Stimulated activated CD4-positive, alpha-beta T cell treated with anti-CD3 and anti-CD28 coated beads, Interleukin-2, amount 100 ng/mL, for 48 hours (primary cell): ENCODE results near the gene MRNIP.
"Not testable (repeated sequence)": the region's sequence is repeated elsewhere in the genome, so short reads cannot be mapped to it uniquely, and the experiment has no call there.

Experiments used
- DNase-seq, 2 donors: peaks; one replicate each; pipeline ENCODE4 v3.0.0-alpha.2; 2020

MRNIP gene

DNA sequence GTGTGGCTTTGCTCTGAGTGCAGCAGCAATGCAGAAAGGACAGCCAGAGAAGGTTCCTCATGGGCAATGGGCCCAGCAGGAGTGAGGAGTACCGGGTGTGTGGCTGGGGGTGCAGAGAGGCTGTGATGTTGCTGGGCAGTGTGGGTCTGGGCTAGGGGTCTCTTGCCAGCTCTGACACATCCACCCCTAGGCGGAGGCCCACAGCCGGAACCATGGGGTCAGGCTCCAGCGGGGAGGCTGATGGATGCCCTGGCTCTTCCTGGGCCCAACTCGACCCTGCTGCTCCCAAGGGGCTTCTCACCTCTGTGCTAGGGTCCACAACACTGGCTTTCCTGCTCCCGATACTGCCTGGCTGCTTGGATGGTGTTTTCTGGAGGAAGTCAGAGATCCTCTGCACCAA is 29.2 kb upstream of the MRNIP start:
- no peak for DNase-seq

GRCh38 chr5:179887095-179887494 is 28.5 kb upstream of the MRNIP start:
- DNase-seq = no peak

GRCh38 chr5:179886190-179886911 is 27.7 kb upstream of the MRNIP start:
- DNase-seq = no peak

- DNase-seq = no peak
Measured at GRCh38 chr5:179885491-179886090, 27.0 kb upstream of the MRNIP start.

GRCh38 chr5:179883163-179883562 is 24.5 kb upstream of the MRNIP start:
- DNase-seq = no peak

- no peak for DNase-seq
Measured at GRCh38 chr5:179882338-179882737, 23.7 kb upstream of the MRNIP start.

DNA sequence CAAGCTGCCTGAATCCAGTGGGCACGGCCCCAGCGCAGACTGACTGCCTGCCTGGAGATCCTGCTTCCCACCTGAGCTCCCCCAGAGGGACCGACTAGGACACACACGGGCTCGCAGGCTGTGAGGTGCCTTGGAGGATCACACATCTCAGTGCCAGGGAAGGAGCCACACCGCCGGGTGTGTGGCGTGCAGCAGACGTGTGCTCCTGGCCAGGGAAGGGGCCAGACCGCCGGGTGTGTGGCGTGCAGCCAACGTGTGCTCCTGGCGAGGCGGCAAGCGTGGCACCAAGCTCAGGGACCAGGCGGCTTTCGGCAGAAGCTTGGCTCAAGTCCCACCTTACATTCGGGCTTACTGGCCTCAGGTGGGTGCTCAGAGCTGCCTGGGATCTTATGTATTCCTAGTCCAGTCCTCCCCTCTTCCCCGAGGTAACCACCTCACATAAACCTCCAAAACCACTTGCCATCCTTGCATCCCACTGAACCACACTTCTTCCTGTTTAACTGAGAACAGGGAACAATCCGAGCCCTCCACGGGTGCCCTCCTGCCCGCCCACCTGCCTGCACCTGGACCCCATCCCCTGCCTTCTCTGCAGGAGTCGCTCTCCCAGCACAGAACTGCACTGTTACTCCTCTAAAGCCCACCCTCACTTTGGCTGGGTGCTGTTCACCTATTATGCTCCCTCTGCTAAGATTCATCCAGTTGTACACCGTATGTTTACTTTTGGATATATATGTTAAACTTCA is 22.4 kb upstream of the MRNIP start:
- no peak for DNase-seq

DNA sequence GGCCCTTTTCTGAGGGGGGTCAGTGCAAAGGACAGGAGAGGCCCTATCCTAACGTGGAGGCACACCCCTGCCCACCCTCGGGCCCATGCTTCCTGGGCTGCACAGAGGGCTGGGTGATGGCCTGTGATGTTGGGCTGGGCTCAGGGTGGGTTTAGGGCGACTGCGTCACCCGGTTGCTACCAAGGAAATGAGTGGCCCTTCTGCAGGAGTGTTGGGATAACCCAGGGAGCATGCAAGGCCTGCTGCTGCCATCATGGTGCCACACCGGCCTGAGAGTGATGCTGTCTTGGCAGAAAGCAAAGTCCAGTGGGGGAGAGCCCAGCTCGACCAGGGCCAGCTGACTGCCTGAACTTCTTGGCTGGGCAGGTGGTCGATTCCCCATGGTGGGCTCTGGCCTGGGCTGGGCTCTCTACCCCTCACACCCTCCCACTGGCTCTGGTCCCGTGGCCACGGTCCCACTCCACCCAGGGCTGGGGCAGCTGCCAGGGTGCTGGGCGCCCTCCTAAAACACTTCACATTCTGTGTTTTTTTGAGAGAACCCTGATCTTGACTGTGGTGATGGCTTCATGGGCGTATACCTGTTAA is 21.5 kb upstream of the MRNIP start:
- DNase-seq = no peak

DNA sequence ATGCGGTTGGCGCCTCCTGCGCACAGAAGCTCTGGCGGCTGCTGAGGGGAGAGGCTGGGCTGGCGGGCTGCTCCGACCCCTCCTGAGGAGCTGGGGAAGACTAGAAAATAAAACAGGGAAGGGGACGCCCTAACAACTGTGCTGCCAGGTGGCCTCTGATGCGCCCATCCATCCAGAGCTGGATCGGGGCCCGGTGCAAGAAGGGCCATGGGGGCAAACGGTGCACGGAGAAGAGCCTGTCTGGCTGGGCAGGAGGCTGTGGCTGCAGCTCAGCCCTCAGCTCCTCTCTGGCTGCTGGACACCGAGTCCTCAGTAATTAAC is 21.0 kb upstream of the MRNIP start:
- DNase-seq = no peak

DNA sequence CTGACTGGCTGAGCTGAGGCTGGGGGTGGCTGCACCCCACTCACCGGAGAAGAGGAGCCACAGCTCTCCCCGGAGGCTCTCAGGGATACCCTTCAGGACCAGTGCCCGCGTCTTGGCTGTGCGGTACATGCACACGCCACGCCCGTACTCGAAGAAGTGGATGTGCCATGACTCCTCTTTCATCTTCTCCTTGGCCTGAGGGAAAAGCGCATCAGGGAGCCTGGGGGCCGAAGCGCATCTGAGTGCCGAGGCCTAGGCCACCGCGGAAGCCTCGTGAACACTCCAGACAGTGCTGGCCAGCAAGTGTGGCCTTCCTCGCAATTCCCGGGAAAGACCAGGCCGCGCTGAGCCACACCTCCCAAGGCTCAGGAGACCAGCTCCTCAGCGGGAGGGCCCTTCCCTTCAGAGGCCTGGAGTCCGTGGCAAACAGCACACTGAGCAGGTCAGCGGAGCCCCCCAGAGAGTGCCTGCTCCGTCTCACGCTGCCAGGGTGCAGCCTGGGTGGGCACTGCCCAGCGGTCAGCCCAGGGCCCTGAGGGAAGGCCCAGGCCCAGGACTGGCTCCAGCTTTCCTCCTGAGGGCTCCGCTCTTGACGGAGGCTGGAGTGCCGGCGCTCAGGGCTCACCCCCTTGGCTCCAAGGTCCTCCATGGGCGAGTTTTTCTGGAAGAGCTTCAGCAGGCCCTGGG is 20.5 kb upstream of the MRNIP start:
- DNase-seq = no peak

DNA sequence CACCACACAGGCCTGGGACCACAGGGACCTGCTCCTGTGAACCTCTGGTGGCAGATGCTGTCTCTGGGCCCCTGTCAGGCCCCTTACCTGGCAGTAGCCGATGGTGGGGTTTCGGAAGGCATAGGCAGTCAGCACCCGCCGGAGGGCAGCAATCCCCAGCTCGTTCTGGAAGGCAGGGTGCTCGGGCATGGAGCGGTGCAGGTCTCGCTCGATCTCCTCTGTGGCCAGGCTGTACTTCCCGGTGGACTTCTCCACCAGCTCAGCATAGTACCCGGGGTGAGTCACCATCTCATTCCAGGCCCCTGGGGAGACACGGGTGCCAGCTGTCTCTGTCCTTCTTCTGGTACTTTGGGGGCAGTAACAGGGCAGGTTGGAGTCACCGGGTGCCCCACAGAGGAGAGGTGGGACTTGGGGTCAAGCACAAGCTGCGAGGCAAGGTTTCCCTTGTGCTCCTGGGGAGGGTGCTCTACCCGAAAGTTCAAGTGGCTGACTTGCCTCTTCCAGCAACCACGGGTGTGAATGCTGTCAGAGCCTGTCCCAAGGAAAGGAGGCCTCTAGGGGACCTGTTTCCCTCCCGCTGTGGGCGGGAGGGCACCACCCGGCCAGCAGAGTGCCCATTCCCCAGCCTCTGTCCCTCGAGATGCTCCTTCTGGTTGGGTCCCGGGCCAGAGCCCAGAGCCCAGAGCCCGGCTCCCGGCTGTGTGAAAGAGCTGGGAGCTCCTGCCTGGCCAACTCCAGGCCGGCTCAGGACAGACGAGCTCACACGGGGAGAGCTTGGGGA is 19.8 kb upstream of the MRNIP start:
- DNase-seq = no peak

GRCh38 chr5:179876610-179876952 is 18.0 kb upstream of the MRNIP start:
- no peak for DNase-seq

- no peak for DNase-seq
Measured at GRCh38 chr5:179875741-179876609, 17.4 kb upstream of the MRNIP start.

- DNase-seq = no peak
Measured at GRCh38 chr5:179874536-179875292, 16.1 kb upstream of the MRNIP start.

GRCh38 chr5:179874136-179874535 is 15.5 kb upstream of the MRNIP start:
- DNase-seq = no peak

- DNase-seq = no peak
Measured at GRCh38 chr5:179873588-179874110, 15.0 kb upstream of the MRNIP start.

GRCh38 chr5:179872828-179873575 is 14.4 kb upstream of the MRNIP start:
- no peak for DNase-seq

DNA sequence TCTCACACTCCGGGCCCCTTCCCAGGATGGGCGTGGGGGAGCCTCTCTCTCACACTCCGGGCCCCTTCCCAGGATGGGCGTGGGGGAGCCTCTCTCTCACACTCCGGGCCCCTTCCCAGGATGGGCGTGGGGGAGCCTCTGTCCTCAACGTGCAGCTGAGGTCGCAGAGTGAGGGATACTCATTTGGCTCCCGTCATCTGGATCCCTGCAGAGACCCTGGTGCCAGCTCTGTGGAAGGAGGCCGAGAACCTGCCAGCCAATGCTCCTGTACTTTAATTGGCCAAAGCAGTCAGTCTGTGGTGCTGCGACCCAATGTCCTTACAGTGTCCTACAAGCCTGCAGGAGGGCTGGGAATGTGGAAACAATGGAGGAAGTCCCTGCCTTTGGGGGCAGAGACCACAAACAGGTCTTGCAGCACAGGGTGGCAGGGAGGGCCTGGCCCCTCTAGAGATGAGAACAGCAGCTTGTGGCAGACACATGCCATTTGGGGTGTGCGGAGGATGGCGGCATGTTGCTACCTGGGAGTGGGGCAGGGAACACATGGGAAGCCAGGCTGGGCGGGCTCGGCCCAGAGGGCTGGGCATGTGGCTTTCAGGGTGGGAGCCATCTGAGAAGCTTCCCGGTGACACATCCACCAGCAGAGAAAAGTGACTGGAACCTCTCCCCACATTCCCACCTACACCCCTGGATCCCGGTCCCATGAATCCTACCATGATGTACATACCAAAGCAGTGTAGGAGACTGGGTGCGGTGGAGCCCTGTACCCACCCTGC is 13.6 kb upstream of the MRNIP start:
- DNase-seq = no peak

DNA sequence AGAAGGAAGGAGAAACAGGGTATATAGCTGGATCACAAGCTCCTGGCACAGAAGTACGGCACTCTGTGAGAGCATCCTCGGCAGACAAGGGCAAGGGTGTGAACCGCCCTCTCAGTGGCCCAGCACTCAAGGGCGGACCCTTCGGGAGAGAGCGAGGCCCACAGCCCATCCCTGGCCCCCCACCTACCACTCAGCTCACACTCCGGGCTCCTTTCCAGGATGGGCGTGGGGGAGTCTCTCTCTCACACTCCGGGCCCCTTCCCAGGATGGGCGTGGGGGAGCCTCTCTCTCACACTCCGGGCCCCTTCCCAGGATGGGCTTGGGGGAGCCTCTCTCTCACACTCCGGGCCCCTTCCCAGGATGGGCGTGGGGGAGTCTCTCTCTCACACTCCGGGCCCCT is 12.9 kb upstream of the MRNIP start:
- not testable (repeated sequence) for DNase-seq
